GM18505 (cell line): ENCODE data around the gene UBXN11.

ENCODE experiments used
- ATAC-seq: cut with Tn5 transposase; IDR thresholded peaks from one replicate; pipeline ENCODE4 v1.9.1; 2021; ENCODE audit not compliant: unreplicated experiment
- POLR2A ChIP-seq: IDR thresholded peaks from 4 replicates; pipeline ENCODE4 v1.6.1; 2011; ENCODE audit warnings: borderline replicate concordance; ENCODE audit not compliant: insufficient read depth, insufficient read length; ENCODE audit errors: extremely low read depth

Gene UBXN11

GRCh38 chr1:26306290-26307229 lies at the start of gene UBXN11:
UBXN11 (minus strand) TSS chr1:26306636; CDS start chr1:26302883, 3,753 bp downstream.
- ATAC-seq, result peak; percentile 94
- TF ChIP-seq POLR2A, result peak; percentile 34

- TF ChIP-seq POLR2A, result no peak
- ATAC-seq, result no peak
These were observed 49.7 kb upstream of the UBXN11 start for GRCh38 chr1:26356106-26356505.

- no peak for TF ChIP-seq POLR2A
- no peak for ATAC-seq
These were observed 48.5 kb upstream of the UBXN11 start for GRCh38 chr1:26354972-26355371.

- TF ChIP-seq POLR2A, result no peak
- no peak for ATAC-seq
These were observed 47.8 kb upstream of the UBXN11 start, which contains the start of gene CRYBG2 for GRCh38 chr1:26353976-26354820. CRYBG2 (minus strand) TSS chr1:26354130; CDS start chr1:26346657, 7,473 bp downstream.

- ATAC-seq, result no peak
- no peak for TF ChIP-seq POLR2A
These were observed 46.9 kb upstream of the UBXN11 start for GRCh38 chr1:26353210-26353859.

GRCh38 chr1:26352338-26352679 lies 45.9 kb upstream of the UBXN11 start:
- no peak for ATAC-seq
- no peak for TF ChIP-seq POLR2A

GRCh38 chr1:26351590-26352337 lies 45.3 kb upstream of the UBXN11 start:
- ATAC-seq, result no peak
- TF ChIP-seq POLR2A, result no peak

GRCh38 chr1:26350701-26351589 lies 44.5 kb upstream of the UBXN11 start:
- no peak for ATAC-seq
- no peak for TF ChIP-seq POLR2A

GRCh38 chr1:26350343-26350700 lies 43.9 kb upstream of the UBXN11 start:
- no peak for TF ChIP-seq POLR2A
- no peak for ATAC-seq

GRCh38 chr1:26349877-26350244 lies 43.4 kb upstream of the UBXN11 start:
- no peak for ATAC-seq
- no peak for TF ChIP-seq POLR2A

- TF ChIP-seq POLR2A, result no peak
These were observed 42.9 kb upstream of the UBXN11 start for GRCh38 chr1:26349188-26349876.

More at GRCh38 chr1:26349188-26349876, 42.9 kb upstream of the UBXN11 start:
- ATAC-seq, result no peak
